Measurements from ENCODE around the gene LDOC1.
"Not testable (repeated sequence)": the region's sequence is repeated elsewhere in the genome, so short reads cannot be mapped to it uniquely, and the experiment has no call there.

The LDOC1 gene

DNA sequence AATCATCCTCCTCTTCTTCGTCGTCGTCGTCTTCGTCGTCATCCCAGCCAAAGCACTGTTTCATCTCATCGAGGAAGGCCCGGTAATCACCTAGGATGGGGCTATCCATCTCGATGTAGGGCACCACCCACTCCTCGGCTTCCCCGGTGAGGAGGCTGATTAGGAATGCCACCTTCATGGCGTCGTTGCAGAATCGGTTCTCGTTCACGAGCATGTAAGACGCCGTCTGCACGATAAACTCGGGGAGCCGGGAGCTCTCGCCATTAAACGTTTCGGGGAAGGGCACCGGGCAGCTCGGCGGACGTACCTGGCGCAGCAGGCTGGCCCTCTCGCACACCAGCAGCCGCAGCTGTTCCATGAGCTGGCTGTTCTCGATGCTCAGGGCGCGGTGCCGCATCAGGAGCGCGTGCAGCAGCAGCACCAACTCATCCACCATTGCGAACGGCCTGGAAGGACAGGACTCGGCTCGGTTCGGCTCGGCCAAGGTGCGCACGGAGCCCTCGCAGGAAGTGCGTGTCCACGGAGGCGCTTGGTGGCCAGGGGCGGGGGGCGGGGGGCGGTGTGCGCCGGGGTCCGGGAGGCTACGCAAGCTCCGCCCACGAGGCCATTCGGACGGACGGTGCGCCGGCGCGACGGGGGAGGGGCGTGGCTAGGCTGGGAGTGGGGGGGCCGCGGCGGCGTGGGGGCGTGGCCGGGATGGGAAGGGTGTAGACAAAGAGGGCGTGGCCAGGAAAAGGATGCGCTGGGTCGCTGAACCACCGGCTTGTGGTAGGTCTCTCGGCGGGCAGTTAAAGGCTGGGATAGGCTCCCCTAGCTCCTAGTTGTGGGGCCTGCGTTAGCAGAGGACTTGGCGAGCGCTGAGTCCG lies at the start of gene LDOC1:
LDOC1 (minus strand) TSS at position 544 of the 866 bp plus-strand sequence; CDS start at position 436, 108 bp downstream.
- DNase-seq, result peak; percentile 80 to 81

DNA sequence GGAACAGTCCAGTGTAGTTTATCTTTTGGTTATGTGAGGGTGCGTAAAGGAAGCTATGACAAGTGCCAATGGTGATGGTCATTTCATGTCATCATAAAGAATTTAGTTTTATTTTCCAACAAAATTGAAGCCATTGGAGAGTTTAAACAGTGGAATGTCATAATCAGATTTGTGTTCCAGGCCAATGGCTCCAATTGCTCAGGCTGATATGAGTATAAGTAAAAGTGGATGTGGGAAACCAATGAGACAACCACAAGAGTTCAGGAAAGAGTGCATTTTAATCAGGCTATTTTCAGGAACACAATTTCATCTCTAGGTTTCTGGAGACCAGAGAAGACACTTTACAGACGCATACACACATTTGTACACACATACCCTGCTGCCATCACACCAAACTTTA lies 44.7 kb upstream of the LDOC1 start:
- no peak for DNase-seq

DNA sequence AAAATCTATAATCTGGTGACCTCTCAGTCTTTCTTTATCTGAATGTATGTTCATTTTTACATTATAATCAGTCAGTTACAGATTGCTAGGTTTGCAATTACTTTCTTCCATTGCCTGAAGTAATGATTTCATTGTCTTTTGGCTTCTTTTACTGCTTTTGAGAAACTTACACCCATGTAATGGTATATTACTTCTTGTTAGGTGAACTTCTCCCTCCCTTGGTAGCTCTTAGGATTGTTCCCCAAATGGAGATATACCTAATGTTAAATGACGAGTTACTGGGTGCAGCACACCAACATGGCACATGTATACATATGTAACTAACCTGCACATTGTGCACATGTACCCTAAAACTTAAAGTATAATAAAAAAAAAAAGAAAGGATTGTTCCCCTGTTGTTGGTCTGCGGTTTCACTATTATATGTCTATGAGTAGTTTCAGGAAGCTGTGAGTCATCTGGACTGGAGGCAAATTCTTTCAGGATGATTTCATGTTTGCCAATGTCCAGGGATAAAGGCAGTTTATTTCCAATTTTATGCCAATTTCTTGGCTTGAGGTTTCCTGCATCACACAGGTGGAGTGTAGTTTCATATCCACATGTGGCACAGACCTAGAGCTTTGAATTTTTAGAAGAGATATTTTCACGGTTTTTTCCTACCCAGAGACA lies 43.5 kb upstream of the LDOC1 start:
- no peak for DNase-seq

DNA sequence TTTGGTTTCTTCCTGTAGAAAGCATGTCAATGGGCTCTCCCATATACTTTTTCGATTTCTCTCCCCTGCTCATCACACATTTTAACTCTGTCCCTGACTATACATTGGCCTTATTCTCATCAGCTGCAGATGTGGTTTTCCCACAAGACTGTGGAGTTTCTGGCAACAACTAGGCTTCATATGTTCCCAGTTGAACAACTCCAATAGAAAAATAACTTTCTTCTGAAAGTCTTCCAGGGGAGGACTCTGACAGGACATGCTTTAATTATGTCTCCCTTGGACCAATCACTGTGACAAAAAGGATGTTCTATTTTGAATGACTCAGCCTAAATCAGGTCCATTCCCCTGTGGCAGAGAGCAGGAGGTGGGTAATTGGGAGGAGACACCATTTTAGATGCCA lies 37.3 kb upstream of the LDOC1 start:
- no peak for DNase-seq

DNA sequence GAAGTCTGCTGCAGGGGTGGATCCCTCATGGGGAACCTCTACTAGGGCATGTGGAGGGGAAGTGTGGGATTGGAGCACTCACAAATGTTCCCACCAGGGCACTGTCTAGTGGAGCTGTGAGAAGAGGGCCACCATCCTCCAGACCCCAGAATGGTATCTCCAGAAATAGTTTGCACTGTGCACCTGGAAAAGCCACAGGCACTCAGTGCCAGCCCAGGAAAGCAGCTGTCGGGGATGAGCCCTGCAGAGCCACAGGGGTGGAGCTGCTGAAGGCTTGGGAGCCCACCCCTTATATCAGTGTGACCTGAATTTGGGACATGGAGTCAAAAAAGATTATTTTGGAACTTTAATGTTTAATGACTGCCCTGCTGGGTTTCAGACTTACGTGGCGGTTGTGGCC lies 25.0 kb upstream of the LDOC1 start:
- DNase-seq, result no peak

DNA sequence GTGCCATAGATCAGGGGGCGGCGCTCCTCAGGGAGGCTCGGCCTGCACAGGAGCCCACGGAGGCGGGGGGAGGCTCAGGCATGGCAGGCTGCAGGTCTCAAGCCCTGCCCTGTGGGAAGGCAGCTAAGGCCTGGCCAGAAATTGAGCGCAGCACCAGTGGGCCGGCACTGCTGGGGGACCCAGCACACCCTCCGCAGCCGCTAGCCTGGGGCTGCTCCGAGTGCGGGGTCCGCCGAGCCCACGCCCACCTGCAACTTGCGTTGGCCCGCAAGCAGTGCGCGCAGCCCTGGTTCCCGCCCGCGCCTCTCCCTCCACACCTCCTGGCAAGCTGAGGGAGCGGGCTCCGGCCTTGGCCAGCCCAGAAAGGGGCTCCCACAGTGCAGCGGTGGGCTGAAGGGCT lies 11.6 kb upstream of the LDOC1 start:
- not testable (repeated sequence) for DNase-seq

DNA sequence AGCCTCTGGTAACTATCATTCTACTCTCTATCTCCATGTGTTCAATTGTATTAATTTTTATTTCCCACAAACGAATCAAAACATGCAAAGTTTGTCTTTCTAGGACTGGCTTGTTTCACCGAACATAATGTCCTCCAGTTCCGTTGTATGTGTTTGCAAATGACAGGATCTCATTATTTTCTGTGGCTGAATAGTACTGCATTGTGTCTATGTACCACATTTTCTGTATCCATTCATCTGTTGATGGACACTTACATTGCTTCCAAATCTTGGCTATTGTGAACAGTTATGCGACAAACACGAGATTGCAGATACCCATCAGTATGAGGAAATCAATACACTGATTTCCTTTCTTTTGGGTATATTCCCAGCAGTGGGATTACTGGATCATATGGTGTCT lies 8.4 kb upstream of the LDOC1 start:
- DNase-seq, result no peak

DNA sequence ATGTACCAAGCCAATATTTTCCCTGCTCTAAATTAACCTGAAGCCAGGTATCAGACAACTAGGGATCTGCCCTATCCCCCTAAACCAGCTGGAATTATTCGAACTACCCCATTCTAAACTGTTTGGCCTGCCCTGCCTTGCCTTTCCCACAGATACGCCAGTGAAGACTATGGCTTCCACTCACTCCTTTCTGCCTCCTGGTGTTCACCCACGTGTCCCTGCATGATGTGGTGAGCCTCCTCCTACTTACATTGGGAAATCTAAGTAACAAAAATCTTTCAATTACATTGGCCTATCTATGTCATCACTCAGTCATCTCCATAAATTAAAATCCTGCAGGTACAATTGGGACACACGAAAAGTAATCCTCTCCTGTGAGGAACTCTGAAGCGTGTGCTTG lies 6.1 kb upstream of the LDOC1 start:
- DNase-seq, result no peak

DNA sequence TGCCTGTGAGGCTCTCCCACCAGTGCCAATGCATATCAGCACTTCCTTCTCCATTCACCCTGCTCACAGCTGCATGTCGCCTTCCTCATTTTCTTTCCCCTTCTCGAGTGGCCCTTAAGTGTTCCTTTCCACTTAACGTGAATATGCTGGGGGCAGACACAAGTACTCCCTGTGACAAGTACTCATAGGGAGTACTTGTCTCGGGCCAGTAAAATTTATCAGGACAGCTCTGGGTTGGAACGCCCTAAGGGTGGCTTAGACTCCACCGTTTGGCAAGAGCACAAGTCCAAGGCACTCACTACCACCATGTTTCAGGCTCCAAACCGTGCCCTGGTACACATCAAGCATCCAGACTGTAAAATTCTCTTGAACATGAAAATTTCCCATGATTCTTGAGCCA lies 3.9 kb upstream of the LDOC1 start:
- DNase-seq, result no peak

DNA sequence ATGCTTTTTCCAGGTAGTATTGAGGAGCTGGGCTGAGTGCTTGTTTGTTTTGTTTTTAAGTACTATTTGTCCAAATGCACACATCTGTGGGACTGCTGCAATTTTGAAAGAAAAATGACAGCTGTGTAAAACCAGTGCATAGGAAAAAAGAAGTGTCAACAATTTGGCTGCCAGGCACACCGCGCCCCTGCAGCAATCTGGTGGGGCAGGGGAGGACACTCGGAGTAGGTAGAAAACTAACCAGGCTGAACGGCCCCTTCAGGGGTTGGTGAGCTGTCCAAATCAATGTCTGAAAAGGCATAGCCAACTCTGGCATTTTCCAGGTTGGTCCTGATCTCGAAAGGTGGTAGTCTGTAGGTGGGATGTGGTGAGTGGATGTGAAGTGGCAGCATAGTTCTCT lies 1.1 kb downstream of the LDOC1 start:
- no peak for DNase-seq

DNA sequence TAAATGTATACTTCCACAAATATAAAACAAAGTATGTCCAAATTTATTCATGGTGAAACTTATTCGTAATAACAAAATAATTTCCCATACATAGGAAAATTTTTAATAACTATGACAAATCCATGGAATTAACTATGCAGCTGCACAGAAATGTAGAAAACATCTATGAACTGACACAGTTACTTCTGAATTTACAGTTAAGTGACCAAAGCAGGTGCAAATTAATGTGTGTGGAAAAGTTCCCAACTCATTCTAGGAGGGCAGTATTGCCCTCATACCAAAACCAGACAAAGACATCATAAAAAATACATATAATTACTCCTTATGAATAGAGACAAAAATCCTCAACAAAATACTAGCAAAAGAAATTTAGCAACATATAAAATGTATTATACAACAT lies 12.5 kb downstream of the LDOC1 start:
- no peak for DNase-seq

DNA sequence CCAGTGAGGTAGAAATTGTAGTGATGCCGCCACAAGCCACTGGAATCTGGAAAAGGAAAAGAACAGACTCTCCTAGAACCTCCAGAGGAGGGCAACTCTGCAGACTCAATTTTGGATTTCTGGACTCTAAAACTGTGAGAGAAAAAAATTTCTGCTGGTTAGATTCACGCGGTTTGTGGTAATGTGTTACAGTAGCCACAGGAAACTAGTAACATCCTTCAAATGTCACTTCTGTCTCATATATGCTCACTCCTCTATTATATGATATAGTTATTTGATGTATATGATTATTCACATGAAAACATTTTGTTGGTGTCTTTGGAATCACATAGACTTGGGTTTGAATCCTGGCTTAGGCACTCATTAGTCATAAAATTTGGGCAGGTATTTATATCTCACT lies 18.8 kb downstream of the LDOC1 start:
- no peak for DNase-seq

DNA sequence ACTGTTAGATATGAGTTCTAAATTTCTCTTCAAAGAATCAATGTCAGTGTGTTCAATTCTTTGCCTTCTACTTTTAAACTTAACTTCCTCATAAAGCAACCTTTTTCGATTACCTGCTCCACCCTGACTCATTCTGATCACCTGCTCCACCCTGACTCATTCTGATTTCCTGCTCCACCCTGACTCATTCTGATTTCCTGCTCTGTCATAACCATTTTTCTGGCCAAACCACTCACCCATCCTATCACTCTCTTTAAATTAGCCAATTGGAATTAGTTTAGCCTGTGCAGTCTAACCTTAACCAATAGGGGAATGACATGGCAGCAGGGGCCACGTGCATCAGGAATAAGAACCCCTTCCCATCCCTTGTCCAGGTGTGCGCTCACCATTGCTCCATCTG lies 21.7 kb downstream of the LDOC1 start:
- DNase-seq, result not testable (repeated sequence)

DNA sequence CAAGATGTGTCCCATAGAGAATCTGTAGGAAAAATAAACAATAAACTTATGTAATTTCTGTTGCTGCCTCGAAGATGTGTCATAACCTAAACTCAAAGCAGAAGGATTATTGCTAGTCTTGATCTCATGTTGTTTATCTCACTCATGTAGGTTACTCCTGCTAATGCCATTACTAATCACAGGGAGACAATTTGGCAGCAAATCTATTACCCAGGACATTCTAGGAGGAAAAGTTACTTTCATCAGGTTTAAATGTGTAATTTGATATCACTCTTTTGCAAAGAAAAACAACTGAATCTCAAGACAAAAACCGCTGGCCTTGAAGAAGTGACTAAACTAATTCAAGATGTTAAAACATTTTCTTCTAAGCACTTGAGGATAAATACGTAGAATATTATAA lies 34.0 kb downstream of the LDOC1 start:
- no peak for DNase-seq

DNA sequence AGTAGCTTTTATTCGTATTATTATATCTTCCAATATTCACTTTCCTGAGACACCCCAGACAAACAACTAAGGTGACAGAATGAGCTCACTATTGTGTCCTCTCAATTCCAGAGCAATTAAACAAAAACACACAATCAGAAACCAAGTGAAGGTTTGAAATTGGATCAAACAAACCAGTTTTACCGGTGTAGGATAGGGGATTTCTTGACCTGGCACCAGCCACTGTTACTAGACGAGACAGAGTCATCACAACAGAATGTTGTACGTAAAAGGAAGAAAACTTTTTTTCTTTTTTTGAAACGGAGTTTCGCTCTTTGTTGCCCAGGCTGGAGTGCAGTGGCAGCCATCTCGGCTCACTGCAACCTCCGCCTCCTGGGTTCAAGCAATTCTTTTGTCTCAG lies 43.7 kb downstream of the LDOC1 start:
- DNase-seq, result no peak

DNA sequence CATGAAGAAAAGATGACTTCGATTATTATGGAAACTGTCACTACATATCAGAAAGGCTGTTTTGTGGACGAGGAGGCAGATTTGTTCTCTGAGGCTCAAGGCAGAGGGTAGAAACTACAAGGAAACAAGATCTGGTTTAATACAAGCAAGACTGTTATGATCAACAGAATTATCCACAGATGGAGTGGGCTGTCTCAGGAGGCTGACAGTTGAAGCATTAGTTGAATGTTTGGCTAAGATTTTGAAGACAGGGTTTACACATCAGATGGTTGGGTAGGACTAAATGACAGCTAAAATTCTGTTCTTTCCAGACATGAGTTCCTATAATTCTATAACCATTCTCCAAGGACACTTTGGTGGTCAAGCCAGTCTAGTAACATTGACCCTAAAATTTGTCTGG lies 49.8 kb downstream of the LDOC1 start:
- DNase-seq, result no peak

Data from NCI-H1930 (cell line).